Measurements from ENCODE around the gene CELA2A. TPM values are rescaled to one million over a fixed set of nuclear protein-coding genes. Genes with fewer than 3 reads are reported as not detected.

Gene CELA2A
- total and polyA plus RNA-seq, 9 of the 15 experiments (the other 6 are each of a cell fraction or from before 2014, with no cell fraction given): 0.62 TPM; not detected in 8

DNA sequence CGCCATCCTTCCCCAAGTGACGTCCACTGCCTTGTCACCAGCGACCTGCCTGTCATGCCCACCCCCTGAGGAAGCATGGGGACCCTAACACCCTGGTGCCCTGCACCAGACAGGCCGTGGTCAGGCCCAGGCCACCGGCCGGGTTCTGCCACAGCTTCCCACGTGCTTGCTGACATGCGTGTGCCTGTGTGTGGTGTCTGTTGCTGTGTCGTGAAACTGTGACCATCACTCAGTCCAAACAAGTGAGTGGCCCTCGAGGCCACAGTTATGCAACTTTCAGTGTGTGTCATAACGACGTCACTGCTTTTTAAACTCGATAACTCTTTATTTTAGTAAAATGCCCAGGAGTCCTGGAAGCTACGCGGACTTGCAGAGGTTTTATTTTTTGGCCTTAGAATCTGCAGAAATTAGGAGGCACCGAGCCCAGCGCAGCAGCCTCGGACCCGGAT, 26.8 kb upstream of the CELA2A start:
- peak overlapping the region in 1 of 2 experiments; percentile 79; a peak in 2 of 4 replicates for H3K9ac ChIP-seq (ENCODE audit: insufficient read depth in 1 of 2, low read depth in 2 of 2, low read length in 2 of 2)
- no peak overlapping the region for H2AFZ ChIP-seq (ENCODE audit: low read depth, low read length)
- peaks cover 13 to 47% of the 10 kb centered on the region in 2 experiments; a peak in 4 of 5 replicates for H3K4me1 ChIP-seq (replicated peaks in 1 of 2; ENCODE audit: control insufficient read depth in 2 of 2, insufficient read depth in 2 of 2, low read length in 2 of 2)
- H3K36me3 ChIP-seq (ENCODE audit: control insufficient read depth, insufficient read depth, low read length): peaks cover 41% of the 10 kb centered on the region; the same call in 2 of the 3 replicates
- intact Hi-C loops (cut with micrococcal nuclease): loop anchor here (10.0 kb wide), 1 partner anchor 275 kb away; the partner anchor contains the start of gene TMEM51
- DNase-seq (ENCODE audit: extremely low read depth in 1 of 4, low spot score in 3 of 4) (no peak), FAIRE-seq (no peak), ATAC-seq (no peak)
- H3K4me2 ChIP-seq (ENCODE audit: insufficient read depth, low read length): no peak overlapping the region
- in situ Hi-C loops (cut with MboI): loop anchor here (5.0 to 10.0 kb wide), 3 partner anchors 102 to 305 kb away; partner anchors contain the start of gene TMEM51
- H3K27ac ChIP-seq (ENCODE audit: extremely low read depth, low read depth, low read length): no peak overlapping the region
- H3K4me3 ChIP-seq: no peak overlapping the region
- H3K27me3 ChIP-seq (ENCODE audit: control insufficient read depth in 2 of 2, insufficient read depth in 2 of 2, low read length in 2 of 2): no peaks in the 10 kb centered on the region
- H3K9me3 ChIP-seq (replicated peaks; ENCODE audit: control insufficient read depth, insufficient read depth, low read depth, low read length): no peaks in the 10 kb centered on the region
- POLR2A ChIA-PET: no interaction called here
- 75% methylated on average over 17 of the region's 19 CpGs for WGBS (ENCODE audit: insufficient coverage, low coverage, missing lambda C conversion rate)
- CTCF ChIA-PET (ENCODE audit: low intra/inter-chr PET ratio): interaction anchor here (1.0 to 2.8 kb wide), 3 partner anchors 101 to 125 kb away, joined by 3 to 46 read pairs (median 3); no protein-coding TSS in a partner anchor
- no TSS peak for BruUV-seq (replicated peaks)
- H4K20me1 ChIP-seq (replicated peaks; ENCODE audit: control insufficient read depth, insufficient read depth, low read length): peaks cover 10% of the 10 kb centered on the region; the same call in 1 of the 2 replicates
- peaks cover 5% of the 10 kb centered on the region for H3K9me1 ChIP-seq (ENCODE audit: control insufficient read depth, insufficient read depth, low read length)
- no peaks in the 10 kb centered on the region for H3K79me2 ChIP-seq (ENCODE audit: control insufficient read depth, insufficient read depth, low read length)
- TF ChIP-seq THAP7 (CRISPR knock-in tag; IDR thresholded peaks at IDR 0.05) (no peak), E4F1 (CRISPR knock-in tag; IDR thresholded peaks at IDR 0.05; ENCODE audit: borderline replicate concordance) (no peak), ATF7 (IDR thresholded peaks at IDR 0.05) (peak; percentile 64; the same call in 1 of the 2 replicates), CXXC5 (CRISPR knock-in tag; IDR thresholded peaks at IDR 0.05) (no peak), ZNF589 (CRISPR knock-in tag; IDR thresholded peaks at IDR 0.05; ENCODE audit: low read depth) (no peak), GMEB1 (CRISPR knock-in tag; IDR thresholded peaks at IDR 0.05) (no peak), KLF13 (tag; IDR thresholded peaks at IDR 0.05; ENCODE audit: borderline replicate concordance, low read depth) (no peak), TBL1XR1 (IDR thresholded peaks at IDR 0.05; ENCODE audit: low read length in 2 of 2) (no peak), C11orf30 (IDR thresholded peaks at IDR 0.05; ENCODE audit: low read depth) (no peak), CEBPB (tag; IDR thresholded peaks at IDR 0.05) (peak; percentile 84), RBM25 (IDR thresholded peaks at IDR 0.05; ENCODE audit: low read depth, low read length, severe bottlenecking) (no peak), CREM (IDR thresholded peaks at IDR 0.05; ENCODE audit: low read depth) (peak; percentile 47; the same call in 1 of the 2 replicates), NCOR1 (IDR thresholded peaks at IDR 0.05) (0 out of 2 replicates have a peak, but pooled peaks have one; percentile 4)
- TF ChIP-seq, protein P1, sequence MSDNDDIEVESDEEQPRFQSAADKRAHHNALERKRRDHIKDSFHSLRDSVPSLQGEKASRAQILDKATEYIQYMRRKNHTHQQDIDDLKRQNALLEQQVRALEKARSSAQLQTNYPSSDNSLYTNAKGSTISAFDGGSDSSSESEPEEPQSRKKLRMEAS (CRISPR knock-in tag; IDR thresholded peaks at IDR 0.05): 0 out of 2 replicates have a peak, but pooled peaks have one; percentile 37
- TF ChIP-seq, protein P2, sequence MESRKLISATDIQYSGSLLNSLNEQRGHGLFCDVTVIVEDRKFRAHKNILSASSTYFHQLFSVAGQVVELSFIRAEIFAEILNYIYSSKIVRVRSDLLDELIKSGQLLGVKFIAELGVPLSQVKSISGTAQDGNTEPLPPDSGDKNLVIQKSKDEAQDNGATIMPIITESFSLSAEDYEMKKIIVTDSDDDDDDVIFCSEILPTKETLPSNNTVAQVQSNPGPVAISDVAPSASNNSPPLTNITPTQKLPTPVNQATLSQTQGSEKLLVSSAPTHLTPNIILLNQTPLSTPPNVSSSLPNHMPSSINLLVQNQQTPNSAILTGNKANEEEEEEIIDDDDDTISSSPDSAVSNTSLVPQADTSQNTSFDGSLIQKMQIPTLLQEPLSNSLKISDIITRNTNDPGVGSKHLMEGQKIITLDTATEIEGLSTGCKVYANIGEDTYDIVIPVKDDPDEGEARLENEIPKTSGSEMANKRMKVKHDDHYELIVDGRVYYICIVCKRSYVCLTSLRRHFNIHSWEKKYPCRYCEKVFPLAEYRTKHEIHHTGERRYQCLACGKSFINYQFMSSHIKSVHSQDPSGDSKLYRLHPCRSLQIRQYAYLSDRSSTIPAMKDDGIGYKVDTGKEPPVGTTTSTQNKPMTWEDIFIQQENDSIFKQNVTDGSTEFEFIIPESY (CRISPR knock-in tag; IDR thresholded peaks at IDR 0.05): peak; percentile 56; the same call in 1 of the 2 replicates

All from K562 (cell line).